GM12875 (cell line): ENCODE data around the gene SFXN5.

ENCODE experiments used
- H3K4me3 ChIP-seq: one replicate; pipeline ENCODE4 v1.5.1; 2011; ENCODE audit warnings: low read depth, low read length, control low read depth
- CTCF ChIP-seq: IDR thresholded peaks from 2 replicates; pipeline ENCODE4 v1.5.1; 2011; ENCODE audit warnings: low read depth, mild to moderate bottlenecking, control low read depth, inconsistent platforms, low read length, moderate library complexity, borderline replicate concordance; ENCODE audit not compliant: insufficient read depth

Gene SFXN5

GRCh38 chr2:73081181-73081671, 9.7 kb upstream of the SFXN5 start:
- no peak overlapping the region for H3K4me3 ChIP-seq
- no peak for TF ChIP-seq CTCF

GRCh38 chr2:73080321-73081131, 9.0 kb upstream of the SFXN5 start:
- no peak for TF ChIP-seq CTCF
- no peak overlapping the region for H3K4me3 ChIP-seq

- TF ChIP-seq CTCF = no peak
- no peak overlapping the region for H3K4me3 ChIP-seq
Measured at GRCh38 chr2:73079636-73080035, 8.1 kb upstream of the SFXN5 start.

- no peak overlapping the region for H3K4me3 ChIP-seq
- no peak for TF ChIP-seq CTCF
Measured at GRCh38 chr2:73078457-73079411, 7.2 kb upstream of the SFXN5 start.

- TF ChIP-seq CTCF = no peak
- H3K4me3 ChIP-seq = no peak overlapping the region
Measured at GRCh38 chr2:73077424-73077795, 5.9 kb upstream of the SFXN5 start.

GRCh38 chr2:73076701-73077423, 5.3 kb upstream of the SFXN5 start:
- TF ChIP-seq CTCF = no peak
- H3K4me3 ChIP-seq = no peak overlapping the region
